ENCODE measurements around the gene FBXO45. TPM values are rescaled to one million over a fixed set of nuclear protein-coding genes. Genes with fewer than 3 reads are reported as not detected.
A peak's percentile ranks its signal among the peaks of the same experiment; 100 is the strongest.

Gene FBXO45
- total and polyA plus RNA-seq, 10 of the 15 experiments (the other 5 are each of a cell fraction or from before 2014, with no cell fraction given) = 4.0 to 17.3 (median 11.8) TPM

- TF ChIP-seq E2F8 (IDR thresholded peaks at IDR 0.05; ENCODE audit: low read depth, partially characterized antibody) (peak; percentile 86), NFIC (IDR thresholded peaks at IDR 0.05; ENCODE audit: low read depth, low read length) (no peak), ZBED1 (IDR thresholded peaks at IDR 0.05; ENCODE audit: borderline replicate concordance) (no peak)
- TF ChIP-seq, protein P1, sequence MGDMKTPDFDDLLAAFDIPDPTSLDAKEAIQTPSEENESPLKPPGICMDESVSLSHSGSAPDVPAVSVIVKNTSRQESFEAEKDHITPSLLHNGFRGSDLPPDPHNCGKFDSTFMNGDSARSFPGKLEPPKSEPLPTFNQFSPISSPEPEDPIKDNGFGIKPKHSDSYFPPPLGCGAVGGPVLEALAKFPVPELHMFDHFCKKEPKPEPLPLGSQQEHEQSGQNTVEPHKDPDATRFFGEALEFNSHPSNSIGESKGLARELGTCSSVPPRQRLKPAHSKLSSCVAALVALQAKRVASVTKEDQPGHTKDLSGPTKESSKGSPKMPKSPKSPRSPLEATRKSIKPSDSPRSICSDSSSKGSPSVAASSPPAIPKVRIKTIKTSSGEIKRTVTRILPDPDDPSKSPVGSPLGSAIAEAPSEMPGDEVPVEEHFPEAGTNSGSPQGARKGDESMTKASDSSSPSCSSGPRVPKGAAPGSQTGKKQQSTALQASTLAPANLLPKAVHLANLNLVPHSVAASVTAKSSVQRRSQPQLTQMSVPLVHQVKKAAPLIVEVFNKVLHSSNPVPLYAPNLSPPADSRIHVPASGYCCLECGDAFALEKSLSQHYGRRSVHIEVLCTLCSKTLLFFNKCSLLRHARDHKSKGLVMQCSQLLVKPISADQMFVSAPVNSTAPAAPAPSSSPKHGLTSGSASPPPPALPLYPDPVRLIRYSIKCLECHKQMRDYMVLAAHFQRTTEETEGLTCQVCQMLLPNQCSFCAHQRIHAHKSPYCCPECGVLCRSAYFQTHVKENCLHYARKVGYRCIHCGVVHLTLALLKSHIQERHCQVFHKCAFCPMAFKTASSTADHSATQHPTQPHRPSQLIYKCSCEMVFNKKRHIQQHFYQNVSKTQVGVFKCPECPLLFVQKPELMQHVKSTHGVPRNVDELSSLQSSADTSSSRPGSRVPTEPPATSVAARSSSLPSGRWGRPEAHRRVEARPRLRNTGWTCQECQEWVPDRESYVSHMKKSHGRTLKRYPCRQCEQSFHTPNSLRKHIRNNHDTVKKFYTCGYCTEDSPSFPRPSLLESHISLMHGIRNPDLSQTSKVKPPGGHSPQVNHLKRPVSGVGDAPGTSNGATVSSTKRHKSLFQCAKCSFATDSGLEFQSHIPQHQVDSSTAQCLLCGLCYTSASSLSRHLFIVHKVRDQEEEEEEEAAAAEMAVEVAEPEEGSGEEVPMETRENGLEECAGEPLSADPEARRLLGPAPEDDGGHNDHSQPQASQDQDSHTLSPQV (IDR thresholded peaks at IDR 0.05) = no peak
- TF ChIP-seq, protein P2, sequence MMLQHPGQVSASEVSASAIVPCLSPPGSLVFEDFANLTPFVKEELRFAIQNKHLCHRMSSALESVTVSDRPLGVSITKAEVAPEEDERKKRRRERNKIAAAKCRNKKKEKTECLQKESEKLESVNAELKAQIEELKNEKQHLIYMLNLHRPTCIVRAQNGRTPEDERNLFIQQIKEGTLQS (IDR thresholded peaks at IDR 0.05; ENCODE audit: borderline replicate concordance, extremely low read depth, low read depth, low read length) = peak; percentile 84
These were observed at the start of gene FBXO45, which contains the start of gene WDR53 (continued) for GRCh38 chr3:196568246-196569002.
